Liver (tissue), 9 donors: ENCODE results near the gene CFAP157. TPM values are rescaled to one million over a fixed set of nuclear protein-coding genes. Genes with fewer than 3 reads are reported as not detected.

ENCODE experiments used
- DNase-seq: peaks from one replicate; pipeline ENCODE4 v3.0.0-alpha.2; 2017; ENCODE audit warnings: low spot score
- H3K27ac ChIP-seq, 2 donors: one replicate each; pipeline ENCODE4 v1.7.0; 2013; ENCODE audit warnings: inconsistent platforms in 2 of 2, low read length in 2 of 2, control low read depth in 1 of 2, low read depth in 1 of 2, mild to moderate bottlenecking in 1 of 2
- H3K27me3 ChIP-seq, 4 donors: one replicate each; pipeline versions ENCODE4 v1.6.1 to v1.7.0; 2013; ENCODE audit warnings: low read length in 3 of 4, inconsistent platforms in 1 of 4, mild to moderate bottlenecking in 1 of 4, moderate library complexity in 1 of 4; ENCODE audit not compliant: control insufficient read depth in 4 of 4, insufficient read depth in 4 of 4
- H3K36me3 ChIP-seq, 4 donors: one replicate each; pipeline versions ENCODE4 v1.6.1 to v1.7.0; 2013; ENCODE audit warnings: low read length in 3 of 4, mild to moderate bottlenecking in 3 of 4, low read depth in 1 of 4, moderate library complexity in 1 of 4; ENCODE audit not compliant: control insufficient read depth in 4 of 4, insufficient read depth in 3 of 4
- H3K4me1 ChIP-seq, 4 donors: one replicate each; pipeline versions ENCODE4 v1.6.1 to v1.7.0; 2013; ENCODE audit warnings: low read length in 3 of 4, mild to moderate bottlenecking in 3 of 4, moderate library complexity in 1 of 4; ENCODE audit not compliant: control insufficient read depth in 4 of 4, insufficient read depth in 4 of 4
- H3K4me3 ChIP-seq, 3 donors: one replicate each; pipeline versions ENCODE4 v1.6.1 to v1.7.0; 2013; ENCODE audit warnings: low read length in 3 of 3, control low read depth in 1 of 3, low read depth in 1 of 3, mild to moderate bottlenecking in 1 of 3
- H3K9ac ChIP-seq, 2 donors: one replicate each; pipeline ENCODE4 v1.7.0; 2013; ENCODE audit warnings: low read length in 2 of 2, mild to moderate bottlenecking in 2 of 2, moderate library complexity in 2 of 2, control low read depth in 1 of 2, low read depth in 1 of 2
- H3K9me3 ChIP-seq, 4 donors: one replicate each; pipeline versions ENCODE4 v1.6.1 to v1.7.0; 2013; ENCODE audit warnings: low read length in 3 of 4; ENCODE audit not compliant: control insufficient read depth in 4 of 4
- ATF3 ChIP-seq: IDR thresholded peaks from 2 replicates; pipeline ENCODE4 v1.6.1; 2016; ENCODE audit warnings: antibody characterized with exemption
- CTCF ChIP-seq: fragments of 150-350 bp; IDR thresholded peaks from 2 replicates; pipeline ENCODE4 v1.5.1; 2017; ENCODE audit warnings: improper control_type of control experiment, low read depth, low read length; ENCODE audit not compliant: missing input control
- EGR1 ChIP-seq, 2 donors: IDR thresholded peaks; 2 replicates each; pipeline ENCODE4 v1.6.1; 2016 to 2018; ENCODE audit warnings: antibody characterized with exemption in 2 of 2, low read depth in 2 of 2
- FOXA1 ChIP-seq: IDR thresholded peaks from 2 replicates; pipeline ENCODE4 v1.6.1; 2016; ENCODE audit warnings: antibody characterized with exemption
- FOXA2 ChIP-seq: IDR thresholded peaks from 2 replicates; pipeline ENCODE4 v1.6.1; 2016; ENCODE audit warnings: antibody characterized with exemption
- GABPA ChIP-seq, 2 donors: IDR thresholded peaks in 1 of 2; conservative IDR thresholded peaks in 1 of 2; 2 replicates each; pipeline ENCODE4 v1.6.1; 2016; ENCODE audit warnings: antibody characterized with exemption in 2 of 2, mild to moderate bottlenecking in 1 of 2, moderate library complexity in 1 of 2
- HNF4A ChIP-seq, 2 donors: conservative IDR thresholded peaks; 2 replicates each; pipeline ENCODE4 v1.6.1; 2016; ENCODE audit warnings: antibody characterized with exemption in 2 of 2, mild to moderate bottlenecking in 2 of 2
- HNF4G ChIP-seq: IDR thresholded peaks from 2 replicates; pipeline ENCODE4 v1.6.1; 2016; ENCODE audit warnings: antibody characterized with exemption
- JUND ChIP-seq, 2 donors: IDR thresholded peaks; 2 replicates each; pipeline ENCODE4 v1.6.1; 2016; ENCODE audit warnings: antibody characterized with exemption in 2 of 2
- MAX ChIP-seq: IDR thresholded peaks from 2 replicates; pipeline ENCODE4 v1.6.1; 2016; ENCODE audit warnings: antibody characterized with exemption
- NR2F2 ChIP-seq: IDR thresholded peaks from 2 replicates; pipeline ENCODE4 v1.6.1; 2016; ENCODE audit warnings: antibody characterized with exemption
- RAD21 ChIP-seq, 2 donors: IDR thresholded peaks; 2 replicates each; pipeline ENCODE4 v1.6.1; 2016; ENCODE audit warnings: antibody characterized with exemption in 2 of 2, mild to moderate bottlenecking in 2 of 2
- REST ChIP-seq: IDR thresholded peaks from 2 replicates; pipeline ENCODE4 v1.6.1; 2016; ENCODE audit warnings: antibody characterized with exemption, mild to moderate bottlenecking
- RXRA ChIP-seq, 2 donors: IDR thresholded peaks; 2 replicates each; pipeline ENCODE4 v1.6.1; 2017 to 2018; ENCODE audit warnings: antibody characterized with exemption in 2 of 2, mild to moderate bottlenecking in 1 of 2
- SP1 ChIP-seq: IDR thresholded peaks from 2 replicates; pipeline ENCODE4 v1.6.1; 2018; ENCODE audit warnings: antibody characterized with exemption, mild to moderate bottlenecking
- TAF1 ChIP-seq: conservative IDR thresholded peaks from 2 replicates; pipeline ENCODE4 v1.6.1; 2016; ENCODE audit warnings: antibody characterized with exemption, mild to moderate bottlenecking
- YY1 ChIP-seq: IDR thresholded peaks from 2 replicates; pipeline ENCODE4 v1.6.1; 2016; ENCODE audit warnings: antibody characterized with exemption, mild to moderate bottlenecking
- ZBTB33 ChIP-seq: IDR thresholded peaks from 2 replicates; pipeline ENCODE4 v1.6.1; 2016; ENCODE audit warnings: antibody characterized with exemption
- WGBS: extraction: QIAGEN DNeasy Blood & Tissue Kit; methylation state at CpG from one replicate; pipeline ENCODE4 v1.1.7; 2013; 5-methylcytosine and 5-hydroxymethylcytosine counted together
- polyA plus RNA-seq, 2 donors: library from polyadenylated mRNA; stranded (reverse) in 1 of 2; unstranded in 1 of 2; fragments of 200-250 nt in 1 of 2; fragments of >200 nt in 1 of 2; fragmentation: Nextera tagmentation in 1 of 2; extraction: Ambion mirVana in 1 of 2; gene quantifications; one replicate each; pipeline versions ENCODE4 v1.2.1 to v1.2.3, GENCODE V29; 2013 to 2015
- total RNA-seq, 2 donors: library from RNA; depleted of rRNA; stranded (reverse); fragments of >200 nt; gene quantifications; one replicate each; pipeline ENCODE4 v1.2.3, GENCODE V29; 2014
- donor health status: healthy.
- donor health status: healthy.
- donor health status: healthy.
- donor health status: healthy.
- donor health status: healthy.

CFAP157 gene
- total and polyA plus RNA-seq, 4 donors, result 0.07 to 0.22 TPM; not detected in 2

GRCh38 chr9:127680226-127680625, 26.6 kb upstream of the CFAP157 start:
- Histone ChIP-seq H3K36me3 (peaks cover 0 to 5% (median 0%) of the 10 kb centered on the region in 4 donors), H3K4me3 (no peak overlapping the region), H3K27ac (no peak overlapping the region), H3K9me3 (no peaks in the 10 kb centered on the region), H3K9ac (no peak overlapping the region), H3K27me3 (no peaks in the 10 kb centered on the region), H3K4me1 (no peaks in the 10 kb centered on the region)
- TF ChIP-seq EGR1 (IDR thresholded peaks at IDR 0.05; ENCODE audit: low read depth in 2 of 2) (no peak), CTCF (no peak), ATF3 (no peak), JUND (IDR thresholded peaks at IDR 0.05) (no peak), RAD21 (IDR thresholded peaks at IDR 0.05) (no peak), FOXA1 (no peak), HNF4A (conservative IDR thresholded peaks at IDR 0.05) (no peak), SP1 (no peak), NR2F2 (no peak), ZBTB33 (no peak)
- DNase-seq, result no peak
- 93% methylated on average over 11 of the region's 11 CpGs for WGBS

- H3K9me3 ChIP-seq, result no peaks in the 10 kb centered on the region
- 91% methylated on average over 9 of the region's 9 CpGs for WGBS
- no peak overlapping the region for H3K4me3 ChIP-seq
- H3K4me1 ChIP-seq, result no peaks in the 10 kb centered on the region
- H3K9ac ChIP-seq, result no peak overlapping the region
- H3K27me3 ChIP-seq, result no peaks in the 10 kb centered on the region
- peaks cover 0 to 5% (median 0%) of the 10 kb centered on the region in 4 donors for H3K36me3 ChIP-seq
- TF ChIP-seq CTCF (no peak), RXRA (IDR thresholded peaks at IDR 0.05) (no peak), ZBTB33 (no peak), YY1 (no peak), HNF4A (conservative IDR thresholded peaks at IDR 0.05) (no peak), ATF3 (no peak), SP1 (no peak), RAD21 (IDR thresholded peaks at IDR 0.05) (no peak), FOXA2 (no peak), GABPA (IDR thresholded peaks at IDR 0.05 in 1 of 2, conservative IDR thresholded peaks at IDR 0.05 in 1 of 2) (no peak), NR2F2 (no peak), TAF1 (no peak), MAX (no peak), EGR1 (IDR thresholded peaks at IDR 0.05; ENCODE audit: low read depth in 2 of 2) (no peak), HNF4G (no peak), FOXA1 (no peak), JUND (IDR thresholded peaks at IDR 0.05) (no peak), REST (no peak)
- DNase-seq, result no peak
- H3K27ac ChIP-seq, result no peak overlapping the region
Observed at GRCh38 chr9:127680846-127681245, 25.9 kb upstream of the CFAP157 start.
